Loucy (cell line): ENCODE results near the gene NDC1.

Experiments
- H2AFZ ChIP-seq: fragments of 200-600 bp; sonication (generic); 2 replicates; pipeline ENCODE4 v1.6.0; 2016; ENCODE audit warnings: antibody characterized with exemption, mild to moderate bottlenecking, low read length, moderate library complexity
- H3F3A ChIP-seq: fragments of 200-600 bp; 2 replicates; pipeline ENCODE4 v1.6.0; 2016; ENCODE audit warnings: antibody characterized with exemption, low read depth, mild to moderate bottlenecking
- H3K27me3 ChIP-seq: fragments of 200-600 bp; sonication (generic); 2 replicates; pipeline ENCODE4 v1.6.1; 2014; ENCODE audit warnings: low read length, mild to moderate bottlenecking; ENCODE audit not compliant: insufficient read depth, poor library complexity, severe bottlenecking
- H3K36me3 ChIP-seq: fragments of 200-600 bp; sonication (generic); 2 replicates; pipeline ENCODE4 v1.6.1; 2016; ENCODE audit warnings: low read length; ENCODE audit not compliant: insufficient read depth
- H3K4me1 ChIP-seq: fragments of 200-600 bp; sonication (generic); 2 replicates; pipeline ENCODE4 v1.5.1; 2014; ENCODE audit warnings: low read length, mild to moderate bottlenecking; ENCODE audit not compliant: insufficient read depth, poor library complexity, severe bottlenecking
- H3K4me2 ChIP-seq: fragments of 200-600 bp; sonication (generic); 2 replicates; pipeline ENCODE4 v1.6.0; 2014; ENCODE audit warnings: antibody characterized with exemption, low read length, low read depth, mild to moderate bottlenecking; ENCODE audit not compliant: poor library complexity, severe bottlenecking
- H3K4me3 ChIP-seq: fragments of 200-600 bp; sonication (generic); 2 replicates; pipeline ENCODE4 v1.5.1; 2014; ENCODE audit warnings: low read length, mild to moderate bottlenecking, mixed read lengths; ENCODE audit not compliant: poor library complexity, severe bottlenecking
- H3K79me2 ChIP-seq: fragments of 200-600 bp; sonication (generic); 2 replicates; pipeline ENCODE4 v1.6.1; 2014; ENCODE audit warnings: low read length; ENCODE audit not compliant: insufficient read depth
- H3K9ac ChIP-seq: fragments of 200-600 bp; sonication (generic); 2 replicates; pipeline ENCODE4 v1.6.0; 2014; ENCODE audit warnings: mild to moderate bottlenecking, low read depth, low read length, moderate library complexity; ENCODE audit not compliant: poor library complexity, severe bottlenecking
- H3K9me2 ChIP-seq: fragments of 200-600 bp; sonication (generic); replicated peaks from 2 replicates; pipeline ENCODE4 v1.6.1; 2016; ENCODE audit warnings: low read depth, low read length, mixed read lengths
- H3K9me3 ChIP-seq: fragments of 200-600 bp; sonication (generic); 2 replicates; pipeline ENCODE4 v1.6.1; 2014; ENCODE audit warnings: mild to moderate bottlenecking, antibody characterized with exemption, low read length, low read depth; ENCODE audit not compliant: insufficient read depth
- H4K20me1 ChIP-seq: fragments of 200-600 bp; sonication (generic); 2 replicates; pipeline ENCODE4 v1.6.0; 2014; ENCODE audit warnings: antibody characterized with exemption, low read length, mild to moderate bottlenecking; ENCODE audit not compliant: insufficient read depth, poor library complexity, severe bottlenecking
- CTCF ChIP-seq: fragments of 200-600 bp; sonication (generic); conservative IDR thresholded peaks from 2 replicates; pipeline ENCODE4 v1.5.1; 2014; ENCODE audit warnings: mild to moderate bottlenecking, antibody characterized with exemption, low read length
- EZH2phosphoT487 ChIP-seq: fragments of 200-600 bp; IDR thresholded peaks from 2 replicates; pipeline ENCODE4 v1.6.1; 2018; ENCODE audit warnings: antibody characterized with exemption, mild to moderate bottlenecking, moderate library complexity, borderline replicate concordance

NDC1 gene

GRCh38 chr1:53769184-53769583 lies 68.9 kb downstream of the NDC1 start:
- H3K9me3 ChIP-seq, result no peaks in the 10 kb centered on the region
- no peak for TF ChIP-seq CTCF
- TF ChIP-seq EZH2phosphoT487, result no peak
- peaks cover 15% of the 10 kb centered on the region for H3K4me1 ChIP-seq
- H2AFZ ChIP-seq, result no peak overlapping the region
- H3K79me2 ChIP-seq, result no peaks in the 10 kb centered on the region
- no peak overlapping the region for H3K4me2 ChIP-seq
- H4K20me1 ChIP-seq, result no peaks in the 10 kb centered on the region
- no peaks in the 10 kb centered on the region for H3F3A ChIP-seq
- no peaks in the 10 kb centered on the region for H3K27me3 ChIP-seq
- no peak overlapping the region for H3K4me3 ChIP-seq
- H3K9ac ChIP-seq, result no peak overlapping the region
- H3K9me2 ChIP-seq, result no peaks in the 10 kb centered on the region
- peaks cover 68% of the 10 kb centered on the region for H3K36me3 ChIP-seq

- no peak overlapping the region for H2AFZ ChIP-seq
- no peaks in the 10 kb centered on the region for H3F3A ChIP-seq
- H3K4me1 ChIP-seq, result peaks cover 15% of the 10 kb centered on the region
- no peaks in the 10 kb centered on the region for H3K9me3 ChIP-seq
- no peaks in the 10 kb centered on the region for H3K9me2 ChIP-seq
- no peak overlapping the region for H3K4me3 ChIP-seq
- H3K36me3 ChIP-seq, result peaks cover 54% of the 10 kb centered on the region
- no peak overlapping the region for H3K4me2 ChIP-seq
- TF ChIP-seq EZH2phosphoT487 (no peak), CTCF (no peak)
- H3K27me3 ChIP-seq, result no peaks in the 10 kb centered on the region
- no peaks in the 10 kb centered on the region for H3K79me2 ChIP-seq
- H4K20me1 ChIP-seq, result no peaks in the 10 kb centered on the region
- H3K9ac ChIP-seq, result no peak overlapping the region
Measured at GRCh38 chr1:53766831-53767405, 71.2 kb downstream of the NDC1 start.

- Histone ChIP-seq H3K9ac (no peak overlapping the region), H3K4me3 (peak overlapping the region; percentile 7), H3K27me3 (no peaks in the 10 kb centered on the region), H3K9me3 (no peaks in the 10 kb centered on the region), H3K4me1 (peaks cover 15% of the 10 kb centered on the region), H3K79me2 (no peaks in the 10 kb centered on the region), H3F3A (no peaks in the 10 kb centered on the region), H4K20me1 (no peaks in the 10 kb centered on the region), H2AFZ (no peak overlapping the region; the same call in 1 of the 2 replicates), H3K36me3 (peaks cover 48% of the 10 kb centered on the region), H3K9me2 (no peaks in the 10 kb centered on the region), H3K4me2 (peak overlapping the region; percentile 58)
- TF ChIP-seq CTCF (no peak), EZH2phosphoT487 (no peak)
Measured at GRCh38 chr1:53766194-53766742, 71.8 kb downstream of the NDC1 start.
